HG03135 (cell line): ENCODE results near the gene METTL16.

ENCODE experiments used
- ATAC-seq: cut with Tn5 transposase; IDR thresholded peaks from one replicate; pipeline ENCODE4 v1.9.1; 2021; ENCODE audit warnings: mild to moderate bottlenecking, moderate library complexity; ENCODE audit not compliant: unreplicated experiment

Gene METTL16

DNA sequence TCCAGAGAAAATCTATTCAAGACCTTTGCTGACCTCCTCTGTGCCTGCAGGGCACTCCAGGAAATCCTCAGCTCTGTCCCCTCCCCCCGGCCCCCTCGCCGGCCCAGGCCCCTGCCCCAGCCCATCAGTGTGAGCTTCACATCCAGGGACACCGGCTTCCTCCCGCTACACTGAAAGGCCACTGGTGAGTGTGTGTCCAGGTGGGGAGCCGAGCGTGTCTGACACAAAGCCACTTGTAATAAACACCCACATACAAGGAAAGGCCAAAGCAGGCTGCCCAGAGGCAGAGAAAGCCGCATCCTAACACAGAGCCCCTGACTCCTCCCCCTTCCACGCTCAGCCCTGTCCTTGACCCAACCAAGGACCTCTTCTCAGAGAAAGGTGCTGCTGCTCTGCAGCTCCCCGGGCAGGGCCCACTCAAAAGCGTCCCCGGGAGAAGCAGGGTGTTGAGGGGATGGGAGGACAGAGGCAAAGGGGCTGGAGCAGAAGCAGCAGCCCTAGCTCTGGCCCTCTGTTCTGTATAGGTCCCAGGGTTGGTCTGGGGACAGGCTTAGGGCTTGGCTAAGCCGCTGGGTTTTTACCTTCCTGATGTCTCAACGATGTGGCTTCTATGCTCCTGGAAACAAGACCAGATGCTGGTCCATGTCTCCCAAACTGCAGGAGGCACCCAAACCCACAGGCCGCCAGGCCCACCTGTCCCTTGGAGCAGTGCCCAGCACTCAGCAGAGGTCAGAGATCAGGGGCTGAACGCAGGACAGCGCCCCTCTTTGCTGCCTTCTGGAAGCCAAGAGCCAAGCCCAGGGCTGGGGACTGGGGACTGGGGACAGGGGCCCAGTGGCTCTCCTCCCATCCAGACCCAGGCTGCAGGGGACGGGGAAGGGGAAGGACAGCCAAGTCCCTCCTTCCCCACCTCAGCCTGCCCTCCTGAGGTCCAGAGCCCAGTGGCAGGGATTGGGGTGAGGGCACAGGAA, 126.2 kb downstream of the METTL16 start:
- ATAC-seq: no peak

- no peak for ATAC-seq
Observed at GRCh38 chr17:2384439-2385127, 127.1 kb downstream of the METTL16 start.

DNA sequence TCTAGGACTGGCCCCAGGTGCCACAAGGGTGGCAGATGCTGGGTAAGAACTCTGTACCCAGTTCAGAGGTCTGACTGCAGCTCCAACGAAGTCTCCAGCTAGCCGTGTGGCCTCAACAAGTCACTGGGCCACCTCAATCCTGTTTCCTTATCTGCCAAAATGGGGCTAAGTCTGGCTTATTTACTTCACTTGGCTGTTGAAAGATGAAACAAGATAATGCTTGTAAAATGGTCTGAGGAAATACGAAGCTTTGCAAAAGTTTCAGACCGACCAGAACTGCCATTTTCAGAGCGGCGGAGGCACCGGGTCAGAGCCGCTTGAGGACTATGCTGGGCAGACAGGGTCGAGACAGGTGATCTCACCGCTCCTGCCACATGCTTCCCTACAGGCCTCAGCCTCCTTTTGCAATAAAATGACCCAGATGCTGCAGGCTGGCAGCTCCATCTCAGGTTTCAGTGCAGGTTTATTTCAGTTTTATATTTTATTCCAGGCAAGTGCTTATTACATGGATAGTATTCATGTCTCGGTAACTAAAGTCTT, 128.0 kb downstream of the METTL16 start:
- ATAC-seq: no peak

DNA sequence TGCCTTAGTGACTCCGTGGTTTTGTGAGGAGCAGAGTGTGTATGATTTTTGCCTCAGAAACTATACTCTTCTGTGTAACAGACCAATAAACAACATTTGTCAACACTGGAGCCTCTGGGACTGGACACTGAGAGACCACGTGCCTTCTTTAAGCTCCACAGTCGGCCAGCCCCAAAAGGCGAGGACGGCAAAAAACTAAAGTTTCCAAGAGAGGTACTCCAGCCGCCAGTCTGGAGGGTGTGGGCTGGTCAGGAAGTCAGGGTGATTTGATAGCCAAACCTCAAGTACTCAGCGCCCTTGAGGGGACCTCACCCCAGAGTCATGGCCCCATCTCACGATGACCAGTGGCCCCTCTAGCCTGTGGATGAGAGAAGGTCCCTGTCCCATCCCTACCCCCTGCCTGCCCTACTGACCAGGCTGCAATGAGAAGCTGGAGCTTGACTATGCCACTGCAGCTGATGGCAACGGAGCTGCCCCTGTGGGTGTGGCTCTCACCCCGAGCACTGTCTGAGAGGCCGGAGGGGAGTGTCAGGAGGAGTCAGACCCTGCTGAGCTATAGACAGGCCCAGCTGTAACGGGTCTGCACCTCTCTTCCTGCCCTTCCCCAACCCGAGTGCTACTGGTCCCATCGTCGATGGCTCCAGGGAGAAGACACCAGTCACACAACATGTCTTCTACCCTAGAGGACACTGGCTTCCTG, 130.6 kb downstream of the METTL16 start:
- ATAC-seq: no peak

GRCh38 chr17:2380226-2380922, 131.3 kb downstream of the METTL16 start:
- ATAC-seq: no peak

- ATAC-seq: no peak
Observed at GRCh38 chr17:2379489-2380225, 132.0 kb downstream of the METTL16 start.

GRCh38 chr17:2378905-2379304, 132.8 kb downstream of the METTL16 start:
- no peak for ATAC-seq

GRCh38 chr17:2377659-2378058, 134.0 kb downstream of the METTL16 start:
- ATAC-seq: no peak

DNA sequence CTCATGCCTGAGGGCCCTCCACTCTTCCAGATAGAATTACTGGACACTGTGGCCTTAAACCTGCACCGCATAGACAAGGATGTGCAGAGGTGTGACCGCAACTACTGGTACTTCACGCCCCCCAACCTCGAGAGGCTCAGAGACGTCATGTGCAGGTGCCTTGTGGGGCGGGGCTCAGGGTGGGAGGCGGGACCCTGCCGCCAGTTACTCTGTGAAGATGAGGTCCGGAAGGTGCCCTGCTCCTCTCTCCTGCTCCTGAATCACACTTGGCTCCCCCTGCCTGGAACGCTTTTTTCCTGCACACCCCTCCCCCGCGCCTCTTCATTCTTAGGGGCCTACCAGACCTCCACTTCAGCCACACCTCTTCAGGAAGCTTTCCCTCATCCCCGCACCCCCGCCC, 135.6 kb downstream of the METTL16 start:
- ATAC-seq: no peak

DNA sequence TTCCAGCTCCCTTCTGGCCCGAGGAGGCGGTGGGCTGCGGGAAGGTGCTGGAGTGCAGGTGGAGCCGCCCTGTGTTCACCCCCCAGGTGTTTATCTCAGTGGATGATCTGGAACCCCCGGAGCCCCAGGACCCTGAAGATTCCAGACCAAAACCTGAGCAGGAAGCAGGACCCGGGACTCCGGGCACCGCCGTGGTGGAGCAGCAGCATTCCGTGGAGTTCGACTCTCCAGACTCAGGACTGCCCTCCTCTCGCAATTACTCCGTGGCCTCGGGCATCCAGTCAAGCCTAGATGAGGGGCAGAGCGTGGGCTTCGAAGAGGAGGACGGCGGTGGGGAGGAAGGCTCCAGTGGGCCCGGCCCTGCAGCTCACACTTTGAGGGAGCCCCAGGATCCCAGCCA, 136.3 kb downstream of the METTL16 start:
- no peak for ATAC-seq

GRCh38 chr17:2374549-2375285, 137.0 kb downstream of the METTL16 start:
- ATAC-seq: no peak

DNA sequence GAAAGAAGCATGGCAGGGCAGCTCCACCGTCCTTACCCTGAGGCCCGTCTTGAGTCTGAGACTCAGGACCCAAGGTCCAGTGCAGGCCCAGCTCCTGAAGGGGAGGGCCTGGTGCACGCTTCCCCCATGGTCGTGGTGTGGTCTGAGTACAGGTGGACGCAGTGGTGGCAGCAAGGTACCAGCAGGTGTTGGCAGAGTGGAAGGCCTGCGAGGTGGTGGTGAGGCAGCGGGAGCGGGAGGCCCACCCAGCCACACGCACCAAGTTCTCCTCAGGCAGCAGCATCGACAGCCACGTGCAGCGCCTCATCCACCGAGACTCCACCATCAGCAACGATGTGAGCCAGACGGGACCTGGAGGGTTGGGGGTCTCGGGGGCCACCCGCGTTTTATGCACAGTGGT, 138.5 kb downstream of the METTL16 start:
- no peak for ATAC-seq

GRCh38 chr17:2372681-2373080, 139.0 kb downstream of the METTL16 start:
- ATAC-seq: no peak

- ATAC-seq: no peak
Observed at GRCh38 chr17:2372180-2372579, 139.5 kb downstream of the METTL16 start.

GRCh38 chr17:2371183-2372130, 140.2 kb downstream of the METTL16 start:
- no peak for ATAC-seq

DNA sequence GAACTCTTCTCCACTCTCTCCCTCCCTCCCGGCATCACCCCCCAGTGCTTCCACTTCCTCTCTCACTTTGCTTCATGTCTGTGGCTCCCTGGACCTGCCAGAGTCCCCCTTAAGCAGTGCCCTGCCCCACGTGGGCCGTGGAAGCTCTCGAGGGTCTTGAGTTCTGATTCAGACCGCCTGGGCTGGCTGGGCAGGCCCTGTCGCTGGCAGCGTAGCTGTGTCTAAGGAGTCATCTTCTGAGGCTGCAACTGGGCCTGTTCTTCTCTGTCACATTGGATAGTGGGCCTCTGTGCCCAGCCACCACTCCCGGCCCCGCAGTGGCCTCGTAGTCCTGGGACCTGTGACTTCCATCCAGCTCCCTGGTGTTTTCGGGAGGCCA, 141.5 kb downstream of the METTL16 start:
- no peak for ATAC-seq

GRCh38 chr17:2369551-2370210, 142.0 kb downstream of the METTL16 start:
- ATAC-seq: no peak

GRCh38 chr17:2369039-2369438, 142.6 kb downstream of the METTL16 start:
- ATAC-seq: no peak
